Stimulated activated CD8-positive, alpha-beta memory T cell treated with anti-CD3 and anti-CD28 coated beads, Interleukin-12 subunit alpha, Interleukin-12 subunit beta, amount 100 ng/mL, for 24 hours (primary cell): ENCODE results near the gene DCTN3.

ENCODE experiments used
- DNase-seq: peaks from one replicate; pipeline ENCODE4 v3.0.0-alpha.2; 2020; ENCODE audit errors: extremely low read depth

DCTN3 gene

GRCh38 chr9:34573599-34574325 lies 46.5 kb downstream of the DCTN3 start:
- DNase-seq, result no peak

GRCh38 chr9:34572628-34573027 lies 47.7 kb downstream of the DCTN3 start:
- no peak for DNase-seq

GRCh38 chr9:34572092-34572491 lies 48.2 kb downstream of the DCTN3 start:
- DNase-seq, result no peak

GRCh38 chr9:34571481-34571810 lies 48.8 kb downstream of the DCTN3 start:
- no peak for DNase-seq

GRCh38 chr9:34570809-34571480 lies 49.4 kb downstream of the DCTN3 start:
- no peak for DNase-seq

- DNase-seq, result no peak
These were observed 49.9 kb downstream of the DCTN3 start for GRCh38 chr9:34570376-34570775.

- DNase-seq, result no peak
These were observed 51.5 kb downstream of the DCTN3 start for GRCh38 chr9:34568774-34569173.

- no peak for DNase-seq
These were observed 52.2 kb downstream of the DCTN3 start for GRCh38 chr9:34568133-34568532.

- no peak for DNase-seq
These were observed 53.3 kb downstream of the DCTN3 start for GRCh38 chr9:34566972-34567371.

GRCh38 chr9:34566322-34566721 lies 54.0 kb downstream of the DCTN3 start:
- no peak for DNase-seq

GRCh38 chr9:34565856-34566255 lies 54.4 kb downstream of the DCTN3 start:
- no peak for DNase-seq

GRCh38 chr9:34564617-34565016 lies 55.7 kb downstream of the DCTN3 start:
- no peak for DNase-seq
